Ovary (tissue), 10 donors: ENCODE results near the gene FUT9. TPM values are rescaled to one million over a fixed set of nuclear protein-coding genes. Genes with fewer than 3 reads are reported as not detected.
A peak's percentile ranks its signal among the peaks of the same experiment; 100 is the strongest.

Experiments
- DNase-seq, 5 donors: peaks; one replicate each; pipeline ENCODE4 v3.0.0-alpha.2; 2019 to 2020
- H3K27ac ChIP-seq, 2 donors: fragments of 200-600 bp; one replicate each; pipeline versions ENCODE4 v1.5.1 to v1.8.0; 2019 to 2022
- H3K27me3 ChIP-seq: fragments of 200-600 bp; one replicate; pipeline ENCODE4 v1.8.0; 2022
- H3K36me3 ChIP-seq: fragments of 200-600 bp; sonication (generic); one replicate; pipeline ENCODE4 v1.5.1; 2019
- H3K4me1 ChIP-seq: one replicate; pipeline ENCODE4 v1.8.1; 2013; ENCODE audit warnings: mild to moderate bottlenecking, moderate library complexity; ENCODE audit not compliant: insufficient read depth
- H3K4me3 ChIP-seq: fragments of 200-600 bp; sonication (generic); one replicate; pipeline ENCODE4 v1.5.1; 2017
- H3K9me3 ChIP-seq, 2 donors: fragments of 200-600 bp in 1 of 2; sonication (generic) in 1 of 2; one replicate each; pipeline versions ENCODE4 v1.5.1 to v1.8.1; 2013 to 2019; ENCODE audit warnings: mild to moderate bottlenecking in 1 of 2, moderate library complexity in 1 of 2
- CTCF ChIP-seq, 3 donors: fragments of 450-650 bp in 2 of 3; fragments of 200-600 bp in 1 of 3; IDR thresholded peaks; one replicate each; pipeline versions ENCODE4 v1.5.1 to v1.8.0; 2016 to 2022; ENCODE audit warnings: antibody characterized with exemption in 3 of 3, mild to moderate bottlenecking in 1 of 3
- EP300 ChIP-seq: sonication (generic); formaldehyde crosslinking; IDR thresholded peaks from one replicate; pipeline ENCODE4 v1.6.1; 2017; ENCODE audit warnings: antibody characterized with exemption
- POLR2A ChIP-seq: fragments of 450-650 bp; IDR thresholded peaks from one replicate; pipeline ENCODE4 v1.6.1; 2017; ENCODE audit warnings: antibody characterized with exemption, mild to moderate bottlenecking, moderate library complexity
- whole genome bisulfite sequencing, 3 donors: extraction: QIAGEN DNeasy Blood & Tissue Kit in 1 of 3; methylation state at CpG; one replicate each; pipeline versions ENCODE4 v1.1.5 to v1.1.7; 2013 to 2017; 5-methylcytosine and 5-hydroxymethylcytosine counted together
- intact Hi-C, 4 donors: fragments of 100-400 bp; cut with DNase I; formaldehyde crosslinking; loops; one replicate each; pipeline versions ENCODE4 v1.11.0 to v1.15.1; 2022 to 2023
- long read RNA-seq, 3 donors: library from polyadenylated mRNA in 2 of 3; unstranded in 2 of 3; transcript quantifications; one replicate each; pipeline ENCODE4 v2.0.0 and lab custom pipeline, GENCODE V29; 2021 to 2026
- polyA plus RNA-seq, 2 donors: library from polyadenylated mRNA; stranded (reverse); fragments of 200-250 nt in 1 of 2; fragments of 350-450 nt in 1 of 2; fragmentation: Illumina TruSeq in 1 of 2; extraction: RNeasy Lipid Tissue Mini Kit (QIAGEN cat#74804) in 1 of 2; gene quantifications; one replicate each; pipeline ENCODE4 v1.2.3, GENCODE V29; 2013 to 2014
- total RNA-seq, 7 donors: library from RNA; depleted of rRNA in 2 of 7; stranded (reverse); fragments of >200 nt in 2 of 7; fragmentation: NEBNext Ultra II Directional in 3 of 7; extraction: Animal tissue kit (Norgen Biotek cat#: 25700) in 3 of 7; gene quantifications; one replicate each; pipeline versions ENCODE4 v1.1.0 to v1.2.4, GENCODE V29; 2016 to 2023
- donor health status: DM: no; HTN: no; CAD: no; lungs with moderate emphysema.
- donor health status: DM: no; HTN: no; CAD: no.
- donor health status: Bipolar disorder and iron deficiency.
- donor health status: DM: yes; HTN: yes; CAD: no.
- donor health status: DM: no; HTN: no; CAD: no.
- donor health status: DM: yes; HTN: yes; CAD: no.

Gene FUT9
- total RNA-seq, result under 1 TPM in 4 of 7 donors, not detected in 3; under 0.01 to 0.13 (median 0.07) TPM
- under 1 TPM in 1 of 2 donors, not detected in 1; 0.02 TPM for polyA plus RNA-seq
- long read RNA-seq, donor 1, result 0 reads
- long read RNA-seq, donor 2, result 0 reads
- long read RNA-seq, donor 3, result 0 reads

- peak in 1 of 5 donors; percentile 3 for DNase-seq
- Histone ChIP-seq H3K27ac (no peak within 1 kb of the TSS), H3K4me1 (peaks cover 8% of the 10 kb centered on the region), H3K27me3 (no peaks in the 10 kb centered on the region), H3K36me3 (no peaks in the 10 kb centered on the region), H3K4me3 (no peak within 1 kb of the TSS), H3K9me3 (no peaks in the 10 kb centered on the region)
- intact Hi-C loops, result no loop called here
- 1 to 4% (median 1%) methylated on average over 29 to 62 of the region's 62 CpGs for WGBS, 3 donors
- no peak for TF ChIP-seq EP300
- TF ChIP-seq POLR2A, result no peak
- TF ChIP-seq CTCF (IDR thresholded peaks at IDR 0.05), result no peak
These were observed at the start of gene FUT9 for GRCh38 chr6:96015518-96016333. Gene FUT9 (plus strand): TSS chr6:96015974. CDS start chr6:96203156, 187,182 bp downstream.

GRCh38 chr6:95967594-95967993 lies 48.2 kb upstream of the FUT9 start:
- Histone ChIP-seq H3K4me1 (no peaks in the 10 kb centered on the region), H3K27ac (no peak overlapping the region), H3K9me3 (no peaks in the 10 kb centered on the region), H3K4me3 (no peak overlapping the region), H3K27me3 (no peaks in the 10 kb centered on the region), H3K36me3 (no peaks in the 10 kb centered on the region)
- TF ChIP-seq CTCF (IDR thresholded peaks at IDR 0.05) (no peak), POLR2A (no peak), EP300 (no peak)
- intact Hi-C loops, result no loop called here
- DNase-seq, result no peak

GRCh38 chr6:95973976-95974375 lies 41.8 kb upstream of the FUT9 start:
- Histone ChIP-seq H3K4me1 (no peaks in the 10 kb centered on the region), H3K36me3 (no peaks in the 10 kb centered on the region), H3K4me3 (no peak overlapping the region), H3K9me3 (no peaks in the 10 kb centered on the region), H3K27ac (no peak overlapping the region), H3K27me3 (no peaks in the 10 kb centered on the region)
- TF ChIP-seq CTCF (IDR thresholded peaks at IDR 0.05), result no peak
- intact Hi-C loops, result no loop called here
- no peak for DNase-seq
- 62 to 69% (median 68%) methylated on average over 3 of the region's 3 CpGs for WGBS, 3 donors

- intact Hi-C loops, result no loop called here
- H3K9me3 ChIP-seq, result no peaks in the 10 kb centered on the region
- no peak for DNase-seq
- H3K4me3 ChIP-seq, result no peak overlapping the region
- H3K27ac ChIP-seq, result no peak overlapping the region
- WGBS, 3 donors, result 51 to 70% (median 63%) methylated on average over 2 of the region's 2 CpGs
- H3K36me3 ChIP-seq, result no peaks in the 10 kb centered on the region
- TF ChIP-seq CTCF (IDR thresholded peaks at IDR 0.05) (no peak), EP300 (no peak), POLR2A (no peak)
- no peaks in the 10 kb centered on the region for H3K4me1 ChIP-seq
- no peaks in the 10 kb centered on the region for H3K27me3 ChIP-seq
These were observed 37.5 kb upstream of the FUT9 start for GRCh38 chr6:95978230-95978629.
